Brain pericyte (primary cell): Measurements from ENCODE around the gene SSNA1.

Experiments
- DNase-seq: peaks from one replicate; pipeline ENCODE4 v3.0.0-alpha.2; 2012; ENCODE audit warnings: low read depth, low spot score

Gene SSNA1

DNA sequence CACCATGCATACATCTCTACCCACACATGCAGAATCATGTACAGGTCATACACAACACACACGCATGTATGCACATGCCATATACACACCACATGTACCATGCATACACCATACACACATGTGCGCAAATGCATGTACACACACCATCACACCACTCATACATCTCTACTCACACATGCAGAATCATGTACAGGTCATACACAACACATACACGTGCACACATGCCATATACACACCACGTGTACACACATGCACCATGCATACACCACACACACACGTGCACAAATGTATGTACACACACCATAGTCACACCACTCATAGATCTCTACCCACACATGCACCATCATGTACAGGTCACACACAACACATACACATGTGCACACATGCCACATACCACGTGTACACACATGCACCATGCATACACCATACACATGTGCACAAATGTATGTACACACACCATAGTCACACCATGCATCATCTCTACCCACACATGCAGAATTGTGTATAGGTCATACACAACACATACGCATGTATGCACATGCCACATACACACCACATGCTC lies 35.6 kb upstream of the SSNA1 start:
- no peak for DNase-seq

DNA sequence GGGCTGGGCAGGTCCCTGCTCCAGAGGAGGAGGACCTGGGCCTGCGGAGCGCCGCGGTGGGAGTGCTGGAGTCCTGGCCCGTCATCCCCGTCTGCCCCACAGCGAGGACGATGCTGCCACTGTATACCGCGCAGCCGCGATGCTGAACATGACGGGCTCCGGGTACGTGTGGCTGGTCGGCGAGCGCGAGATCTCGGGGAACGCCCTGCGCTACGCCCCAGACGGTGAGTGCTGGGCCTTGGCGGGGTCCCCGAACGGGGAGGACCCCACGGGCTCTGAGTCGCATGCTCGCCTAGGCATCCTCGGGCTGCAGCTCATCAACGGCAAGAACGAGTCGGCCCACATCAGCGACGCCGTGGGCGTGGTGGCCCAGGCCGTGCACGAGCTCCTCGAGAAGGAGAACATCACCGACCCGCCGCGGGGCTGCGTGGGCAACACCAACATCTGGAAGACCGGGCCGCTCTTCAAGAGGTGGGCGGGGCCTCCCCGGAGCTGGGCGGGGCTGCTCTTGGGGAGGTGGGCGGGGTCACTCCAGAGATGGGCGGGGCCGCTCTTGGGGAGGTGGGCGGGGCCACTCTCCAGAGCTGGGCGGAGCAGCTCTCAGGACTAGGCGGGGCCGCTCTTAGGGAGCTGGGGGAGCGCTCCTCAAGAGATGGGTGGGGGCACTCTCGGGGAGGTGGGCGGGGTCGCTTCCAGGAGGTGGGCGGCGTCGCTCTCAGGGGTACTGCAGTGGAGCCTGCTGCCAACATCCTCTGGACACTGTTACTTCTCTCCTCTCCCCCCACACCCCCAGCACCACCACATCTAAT lies 31.7 kb upstream of the SSNA1 start:
- no peak for DNase-seq

DNA sequence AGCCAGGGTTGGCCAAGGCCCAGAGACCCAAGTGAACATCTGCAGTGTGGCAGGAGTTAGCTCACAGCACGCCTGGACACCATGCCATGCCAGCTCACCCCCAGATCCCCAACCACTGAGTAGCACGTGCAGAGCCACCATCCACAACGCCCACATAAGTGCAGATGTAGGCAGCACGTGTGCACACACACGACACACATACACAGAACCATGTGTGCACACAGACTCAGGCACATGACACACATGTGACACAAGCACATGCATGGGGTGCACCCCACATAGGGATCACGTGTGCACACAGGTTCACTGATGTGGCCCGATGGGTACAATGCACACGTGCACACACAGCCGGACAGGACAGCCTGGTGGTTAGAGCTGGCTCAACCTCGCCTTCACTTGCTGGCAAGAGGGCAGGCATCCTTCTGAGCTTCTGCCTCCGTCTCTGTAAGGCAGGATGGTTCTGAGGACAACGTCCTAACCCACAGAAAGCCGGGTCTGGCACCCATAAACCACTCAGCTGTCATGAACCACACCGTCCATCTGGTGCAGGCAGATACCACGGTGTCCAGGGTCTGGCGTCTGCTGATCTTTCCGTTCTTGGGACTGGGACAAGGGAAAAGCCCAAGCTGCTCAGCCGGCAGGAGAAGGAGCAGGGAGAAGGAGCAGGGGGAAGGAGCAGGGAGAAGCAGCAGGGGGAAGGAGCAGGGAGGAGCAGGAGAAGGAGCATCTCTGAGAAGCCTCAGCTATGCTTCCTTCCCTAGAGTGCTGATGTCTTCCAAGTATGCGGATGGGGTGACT lies 30.7 kb upstream of the SSNA1 start:
- DNase-seq, result no peak

GRCh38 chr9:137158625-137159024 lies 29.9 kb upstream of the SSNA1 start:
- no peak for DNase-seq

DNA sequence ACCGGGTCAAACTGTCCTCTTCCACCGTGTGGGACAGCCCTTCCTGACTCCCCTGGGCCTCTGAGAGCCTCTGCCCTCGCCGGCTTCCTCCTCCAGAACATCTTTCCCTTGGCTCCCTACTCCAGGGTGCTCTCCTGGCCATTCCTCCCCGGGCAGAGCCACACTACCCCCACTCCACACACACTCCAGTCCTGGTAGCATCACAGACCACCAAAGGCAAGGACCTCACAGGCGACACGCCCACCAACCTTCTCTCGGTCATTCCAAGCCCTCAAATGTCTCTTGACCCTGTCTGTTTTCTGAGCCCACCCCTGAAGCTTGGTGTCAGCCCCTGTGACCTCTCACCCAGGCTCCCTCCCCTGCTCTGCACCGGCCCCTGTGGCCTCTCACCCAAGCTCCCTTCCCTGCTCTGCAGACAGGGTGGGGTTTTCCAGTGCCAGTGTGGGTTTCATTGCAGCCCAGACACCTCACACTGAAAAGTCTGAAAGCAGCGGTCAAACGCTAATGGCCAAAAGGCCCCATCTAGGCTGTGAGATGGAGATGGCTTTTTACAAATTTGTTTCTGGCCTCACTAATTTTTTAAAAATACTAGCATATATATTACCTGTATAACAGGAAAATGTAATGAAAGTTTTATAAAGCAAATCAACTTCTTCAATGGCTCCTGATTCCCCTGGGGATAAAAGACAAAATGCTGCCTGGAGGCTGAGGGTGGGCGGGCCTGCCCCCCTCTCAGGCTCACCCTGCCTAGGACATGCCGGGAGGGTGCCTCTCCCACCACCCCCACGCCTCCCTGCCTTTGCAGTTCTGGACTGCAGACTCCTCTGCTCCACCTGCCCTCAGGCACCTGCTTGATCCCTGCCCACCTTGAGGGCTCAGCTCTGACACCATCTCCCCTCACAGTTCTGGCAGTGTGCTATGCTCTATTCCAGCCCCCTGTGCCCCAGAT lies 29.1 kb upstream of the SSNA1 start:
- no peak for DNase-seq

DNA sequence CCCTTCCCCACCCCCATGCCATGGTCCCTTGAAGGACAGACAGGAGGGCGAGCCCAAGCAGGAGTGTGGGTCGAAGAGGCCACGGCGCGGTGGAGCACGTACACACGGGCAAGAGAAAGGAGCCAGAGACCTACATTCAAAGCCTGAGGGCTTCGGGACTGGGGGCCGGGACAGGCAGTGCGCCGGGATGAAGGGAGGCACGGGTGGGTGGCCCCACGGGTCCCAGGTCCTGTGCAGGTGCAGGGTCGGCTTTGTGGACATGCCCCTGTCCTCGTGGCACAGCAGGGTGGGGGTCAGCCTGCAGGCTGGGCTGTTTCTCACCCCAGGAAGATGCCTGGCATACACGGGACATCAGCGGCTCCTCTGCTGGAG lies 28.4 kb upstream of the SSNA1 start:
- DNase-seq, result no peak

DNA sequence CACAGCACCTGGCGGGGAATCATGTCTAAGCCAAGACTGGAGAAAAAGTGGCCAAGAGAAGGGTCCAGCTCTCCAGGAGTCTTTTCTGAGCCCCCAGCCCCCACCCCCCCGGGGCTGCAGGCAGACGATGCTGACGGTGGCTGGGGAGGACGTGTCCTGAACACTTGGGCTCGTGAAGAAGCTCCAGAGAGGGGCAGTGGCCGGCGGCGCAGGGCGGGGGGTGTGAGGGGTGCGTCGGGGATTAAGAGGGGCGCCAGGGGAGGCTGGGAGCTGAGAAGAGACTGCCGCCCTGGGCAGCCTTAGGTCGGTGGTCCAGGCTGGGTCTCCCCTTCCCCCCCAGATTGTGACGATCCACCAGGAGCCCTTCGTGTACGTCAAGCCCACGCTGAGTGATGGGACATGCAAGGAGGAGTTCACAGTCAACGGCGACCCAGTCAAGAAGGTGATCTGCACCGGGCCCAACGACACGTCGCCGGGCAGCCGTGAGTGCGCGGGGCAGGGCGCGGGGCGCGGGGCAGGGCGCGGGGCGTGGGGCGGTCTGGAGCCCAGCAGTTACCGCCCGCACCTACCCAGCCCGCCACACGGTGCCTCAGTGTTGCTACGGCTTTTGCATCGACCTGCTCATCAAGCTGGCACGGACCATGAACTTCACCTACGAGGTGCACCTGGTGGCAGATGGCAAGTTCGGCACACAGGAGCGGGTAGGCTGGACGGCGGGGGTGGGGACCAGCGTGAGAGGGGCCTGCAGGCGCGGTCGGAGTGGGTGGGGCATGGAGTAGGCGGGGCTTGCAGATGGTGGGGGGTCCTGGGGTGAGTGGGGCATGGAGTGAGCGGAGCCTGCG lies 27.5 kb upstream of the SSNA1 start:
- DNase-seq, result no peak

DNA sequence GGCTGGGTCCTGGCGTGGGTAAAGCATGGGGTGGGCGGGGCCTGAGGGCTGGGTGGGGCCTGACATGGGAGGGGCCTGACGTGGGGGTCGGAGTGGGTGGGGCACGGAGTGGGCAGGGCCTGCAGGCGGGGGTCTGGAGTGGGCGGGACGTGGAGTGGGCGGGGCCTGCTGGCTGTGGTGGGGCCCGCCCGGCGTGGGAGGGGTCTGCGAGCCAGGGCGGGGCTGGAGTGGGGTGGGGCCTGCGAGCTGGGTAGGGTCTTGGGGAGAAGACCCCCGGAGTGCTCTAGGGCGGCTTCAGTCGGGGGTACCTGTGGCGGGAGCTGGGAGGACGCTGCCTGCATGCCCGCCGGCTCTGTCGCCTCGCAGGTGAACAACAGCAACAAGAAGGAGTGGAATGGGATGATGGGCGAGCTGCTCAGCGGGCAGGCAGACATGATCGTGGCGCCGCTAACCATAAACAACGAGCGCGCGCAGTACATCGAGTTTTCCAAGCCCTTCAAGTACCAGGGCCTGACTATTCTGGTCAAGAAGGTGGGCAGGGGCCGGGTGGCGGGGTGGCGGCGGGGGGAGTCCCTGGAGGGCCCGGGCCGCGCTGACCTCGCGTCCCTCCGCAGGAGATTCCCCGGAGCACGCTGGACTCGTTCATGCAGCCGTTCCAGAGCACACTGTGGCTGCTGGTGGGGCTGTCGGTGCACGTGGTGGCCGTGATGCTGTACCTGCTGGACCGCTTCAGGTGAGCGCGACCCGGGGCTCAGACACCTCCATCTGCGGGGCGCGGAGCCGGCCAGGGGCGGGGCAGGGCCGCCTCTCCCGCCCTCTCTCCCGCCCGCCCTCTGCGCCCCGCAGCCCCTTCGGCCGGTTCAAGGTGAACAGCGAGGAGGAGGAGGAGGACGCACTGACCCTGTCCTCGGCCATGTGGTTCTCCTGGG lies 26.7 kb upstream of the SSNA1 start:
- DNase-seq, result no peak

- no peak for DNase-seq
Measured at GRCh38 chr9:137162505-137163364, 25.7 kb upstream of the SSNA1 start.

DNA sequence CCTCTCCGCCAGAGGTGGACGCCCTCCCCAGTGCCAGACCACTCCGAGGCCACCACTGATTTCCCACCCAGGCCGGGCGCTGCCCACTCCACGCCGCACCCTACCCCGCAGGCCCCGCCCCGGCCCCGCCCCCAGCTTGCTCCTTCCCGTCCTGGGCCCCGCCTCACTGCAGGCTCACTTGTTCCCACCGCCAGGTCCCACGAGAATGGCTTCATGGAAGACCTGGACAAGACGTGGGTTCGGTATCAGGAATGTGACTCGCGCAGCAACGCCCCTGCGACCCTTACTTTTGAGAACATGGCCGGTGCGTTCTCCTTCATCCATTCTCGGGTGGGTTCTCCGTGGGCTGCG lies 25.1 kb upstream of the SSNA1 start:
- DNase-seq, result no peak

GRCh38 chr9:137163805-137164204 lies 24.7 kb upstream of the SSNA1 start:
- DNase-seq, result no peak

DNA sequence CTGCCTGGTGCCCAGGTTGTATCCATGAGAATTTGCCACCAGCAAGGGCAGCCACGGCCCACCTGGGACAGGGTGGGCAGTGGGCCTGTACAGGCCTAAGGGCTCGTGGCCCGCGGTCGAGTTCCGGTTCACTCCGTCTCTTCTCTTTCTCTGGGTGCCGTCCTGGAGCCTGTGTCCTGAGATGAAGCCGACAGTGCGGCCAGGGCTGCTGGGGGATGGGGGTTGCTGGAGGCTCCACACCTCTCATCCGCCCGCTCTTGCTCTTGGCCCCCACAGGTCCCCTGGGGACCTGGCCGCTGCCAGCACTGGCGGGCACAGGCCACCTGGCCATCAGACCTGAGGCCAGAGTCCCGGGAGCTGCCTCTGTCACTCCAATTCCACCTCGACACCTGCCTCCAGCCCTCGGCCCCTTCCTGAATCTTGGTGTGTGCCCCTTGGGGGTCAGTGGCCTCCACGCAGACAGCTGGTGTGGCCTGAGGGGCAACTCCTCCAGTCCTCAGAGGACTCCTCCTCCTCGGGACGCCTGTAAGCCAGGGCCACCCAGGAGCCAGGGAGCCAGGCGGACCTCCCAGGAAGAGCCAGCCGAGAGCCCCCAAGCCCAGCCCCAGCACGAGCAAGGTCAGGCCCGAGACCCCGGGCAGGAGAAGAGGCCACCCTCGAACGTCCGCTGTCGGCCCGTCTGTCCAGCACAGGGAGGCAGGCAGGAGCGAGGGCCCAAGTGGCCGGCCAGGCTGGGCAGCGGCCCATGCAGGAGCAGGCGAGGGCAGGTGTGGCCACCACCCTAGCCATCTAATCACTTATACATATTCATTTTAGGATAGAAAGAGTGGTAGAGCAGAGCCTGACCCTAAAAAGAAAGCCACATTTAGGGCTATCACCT lies 23.9 kb upstream of the SSNA1 start:
- DNase-seq, result no peak

DNA sequence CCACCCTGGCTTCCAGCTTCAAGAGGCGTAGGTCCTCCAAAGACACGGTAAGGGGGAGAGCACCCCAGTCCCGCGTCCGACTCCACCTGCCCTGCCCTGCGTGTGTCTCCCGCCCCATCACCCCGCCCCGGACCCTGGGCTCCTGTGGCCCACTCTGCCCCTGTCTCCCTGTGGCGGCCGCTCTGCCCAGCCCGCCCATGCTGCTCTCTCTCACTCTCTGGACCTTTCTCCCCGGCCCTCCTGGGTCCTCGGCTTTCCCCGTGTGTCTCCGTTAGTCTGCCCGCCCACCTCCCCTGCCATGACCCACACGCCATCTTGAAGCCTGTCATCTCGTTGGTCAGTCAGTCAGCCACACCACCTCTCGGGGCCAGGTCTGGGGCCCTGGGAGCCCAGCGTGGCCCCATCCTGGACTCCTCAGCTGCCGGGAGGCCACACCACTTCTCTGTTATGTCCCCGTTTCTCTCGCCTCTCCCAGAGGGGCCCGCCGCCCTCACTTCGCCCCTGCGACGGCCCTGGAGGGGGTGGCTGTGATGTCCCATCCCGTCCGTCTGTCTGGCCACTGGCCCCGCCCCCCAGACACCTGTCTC lies 23.1 kb upstream of the SSNA1 start:
- no peak for DNase-seq

DNA sequence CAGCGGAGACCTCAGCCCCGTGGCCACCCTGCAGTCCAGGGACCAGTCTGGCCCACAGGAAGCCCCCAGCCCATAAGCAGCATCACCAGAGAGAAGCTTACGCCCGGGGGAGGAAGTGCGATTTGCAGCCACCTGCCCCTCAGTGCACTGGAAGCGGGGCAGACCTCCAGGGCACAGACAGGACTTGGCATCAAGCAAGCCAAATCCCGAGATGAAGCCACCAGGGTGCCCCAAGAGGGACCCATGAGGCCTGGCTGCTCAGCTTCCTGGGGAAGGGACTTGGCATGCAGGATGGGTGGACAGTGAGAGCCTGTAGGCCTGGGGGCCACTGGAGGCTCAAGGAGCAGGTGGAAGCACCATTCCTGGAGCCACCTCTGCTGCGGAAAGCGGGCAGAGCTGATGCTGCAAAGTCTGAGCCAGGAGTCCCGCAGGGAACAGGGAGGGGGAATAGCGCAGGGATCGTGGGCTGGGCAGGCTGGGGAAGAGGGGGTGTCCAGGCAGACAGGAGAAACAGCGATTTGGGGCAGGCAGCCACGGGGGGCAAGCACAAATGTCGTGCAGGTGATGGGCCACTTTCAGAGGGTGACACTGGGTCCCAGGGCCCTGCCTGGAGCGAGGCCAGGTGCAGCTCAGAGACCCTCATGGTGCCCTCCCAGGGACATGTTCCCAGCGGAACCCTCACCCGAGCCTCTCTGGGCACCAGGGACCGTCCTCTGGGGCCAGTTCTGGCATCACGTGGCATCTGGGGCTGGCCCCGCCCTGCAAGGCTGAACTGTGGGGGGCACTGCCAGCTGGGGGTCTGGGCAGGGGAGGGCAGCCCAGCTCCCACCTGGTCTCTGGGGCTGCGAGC lies 21.9 kb upstream of the SSNA1 start:
- no peak for DNase-seq

DNA sequence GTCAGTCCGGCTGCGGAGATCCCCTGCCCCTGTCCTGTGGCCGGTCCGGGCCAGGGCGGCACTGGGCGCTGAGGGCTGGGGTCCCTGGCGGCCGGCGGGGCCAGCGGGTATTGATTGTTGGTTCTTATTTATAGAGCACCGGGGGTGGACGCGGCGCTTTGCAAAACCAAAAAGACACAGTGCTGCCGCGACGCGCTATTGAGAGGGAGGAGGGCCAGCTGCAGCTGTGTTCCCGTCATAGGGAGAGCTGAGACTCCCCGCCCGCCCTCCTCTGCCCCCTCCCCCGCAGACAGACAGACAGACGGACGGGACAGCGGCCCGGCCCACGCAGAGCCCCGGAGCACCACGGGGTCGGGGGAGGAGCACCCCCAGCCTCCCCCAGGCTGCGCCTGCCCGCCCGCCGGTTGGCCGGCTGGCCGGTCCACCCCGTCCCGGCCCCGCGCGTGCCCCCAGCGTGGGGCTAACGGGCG lies 21.2 kb upstream of the SSNA1 start:
- no peak for DNase-seq
